Measurements from ENCODE around the gene WBP2NL.
"Not testable (repeated sequence)": the region's sequence is repeated elsewhere in the genome, so short reads cannot be mapped to it uniquely, and the experiment has no call there.

WBP2NL gene

DNA sequence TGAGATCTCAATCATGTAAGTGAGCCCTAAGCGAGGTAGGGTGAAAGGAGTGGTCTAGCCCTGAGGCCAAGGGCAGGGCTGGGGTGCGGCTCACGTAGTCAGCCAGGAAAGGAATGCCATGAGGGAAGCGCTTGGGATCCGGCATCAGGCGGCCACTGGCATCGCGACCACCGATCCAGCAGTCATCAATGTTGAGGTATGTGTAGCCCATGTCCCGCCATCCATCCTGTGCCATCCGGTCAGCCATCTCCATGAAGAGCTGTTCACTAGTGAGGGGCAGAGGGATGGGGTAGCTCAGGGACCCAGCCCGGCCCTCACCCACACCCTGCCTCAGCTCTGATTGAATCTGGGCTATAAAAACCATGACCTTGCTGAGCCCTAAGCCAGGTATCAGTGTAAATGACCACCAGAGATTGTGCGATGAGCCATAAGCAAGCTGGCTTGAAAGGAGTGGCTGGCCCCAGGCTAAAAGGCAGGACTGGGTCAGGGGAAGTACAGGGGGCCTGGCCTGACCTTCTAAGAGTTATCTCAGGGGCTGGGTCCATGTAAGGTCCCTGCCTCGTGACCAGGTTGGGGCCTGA is 69.2 kb downstream of the WBP2NL start:
- H3K4me1 ChIP-seq, result peaks cover 8% of the 10 kb centered on the region
- H2AFZ ChIP-seq, result no peak overlapping the region
- TF ChIP-seq, protein P1, sequence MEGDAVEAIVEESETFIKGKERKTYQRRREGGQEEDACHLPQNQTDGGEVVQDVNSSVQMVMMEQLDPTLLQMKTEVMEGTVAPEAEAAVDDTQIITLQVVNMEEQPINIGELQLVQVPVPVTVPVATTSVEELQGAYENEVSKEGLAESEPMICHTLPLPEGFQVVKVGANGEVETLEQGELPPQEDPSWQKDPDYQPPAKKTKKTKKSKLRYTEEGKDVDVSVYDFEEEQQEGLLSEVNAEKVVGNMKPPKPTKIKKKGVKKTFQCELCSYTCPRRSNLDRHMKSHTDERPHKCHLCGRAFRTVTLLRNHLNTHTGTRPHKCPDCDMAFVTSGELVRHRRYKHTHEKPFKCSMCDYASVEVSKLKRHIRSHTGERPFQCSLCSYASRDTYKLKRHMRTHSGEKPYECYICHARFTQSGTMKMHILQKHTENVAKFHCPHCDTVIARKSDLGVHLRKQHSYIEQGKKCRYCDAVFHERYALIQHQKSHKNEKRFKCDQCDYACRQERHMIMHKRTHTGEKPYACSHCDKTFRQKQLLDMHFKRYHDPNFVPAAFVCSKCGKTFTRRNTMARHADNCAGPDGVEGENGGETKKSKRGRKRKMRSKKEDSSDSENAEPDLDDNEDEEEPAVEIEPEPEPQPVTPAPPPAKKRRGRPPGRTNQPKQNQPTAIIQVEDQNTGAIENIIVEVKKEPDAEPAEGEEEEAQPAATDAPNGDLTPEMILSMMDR (IDR thresholded peaks at IDR 0.05), result no peak
- no peaks in the 10 kb centered on the region for H3K79me2 ChIP-seq
- no peaks in the 10 kb centered on the region for H3K36me3 ChIP-seq (ENCODE audit: control insufficient read depth, insufficient read depth, low read length)
- H3K27me3 ChIP-seq (ENCODE audit: control insufficient read depth, insufficient read depth, low read length), result no peaks in the 10 kb centered on the region
- H3K4me2 ChIP-seq (ENCODE audit: low read length), result no peak overlapping the region
- no peak overlapping the region for H3K9ac ChIP-seq
- H3K27ac ChIP-seq, result no peak overlapping the region
- no peak overlapping the region for H3K4me3 ChIP-seq (ENCODE audit: low read depth, low read length)
- no peaks in the 10 kb centered on the region for H3K9me3 ChIP-seq (ENCODE audit: control insufficient read depth, low read length)

DNA sequence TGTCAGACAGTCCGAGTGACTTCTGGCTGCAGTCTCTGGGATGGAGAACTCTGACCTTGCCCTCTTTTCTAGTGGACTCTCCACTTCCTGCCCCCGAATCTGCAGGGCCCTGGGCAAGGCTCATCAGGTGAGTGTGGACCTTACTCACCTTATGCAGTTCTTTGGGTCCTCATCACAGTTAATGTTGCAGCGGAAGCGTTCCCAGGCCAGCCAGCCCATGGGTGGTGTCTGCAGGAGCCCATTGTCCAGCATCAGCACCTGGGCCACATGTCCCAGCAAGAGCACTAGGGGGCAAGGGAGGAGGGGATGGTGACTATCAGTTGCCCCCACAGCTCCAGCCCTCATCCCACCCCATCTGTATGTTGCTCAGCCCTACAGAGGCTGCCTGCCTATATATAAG is 69.7 kb downstream of the WBP2NL start:
- no peak overlapping the region for H2AFZ ChIP-seq
- no peak overlapping the region for H3K9ac ChIP-seq
- peaks cover 8% of the 10 kb centered on the region for H3K4me1 ChIP-seq
- H3K79me2 ChIP-seq, result no peaks in the 10 kb centered on the region
- no peaks in the 10 kb centered on the region for H3K27me3 ChIP-seq (ENCODE audit: control insufficient read depth, insufficient read depth, low read length)
- TF ChIP-seq, protein P1 (IDR thresholded peaks at IDR 0.05), result no peak
- H3K4me2 ChIP-seq (ENCODE audit: low read length), result no peak overlapping the region
- no peak overlapping the region for H3K4me3 ChIP-seq (ENCODE audit: low read depth, low read length)
- no peaks in the 10 kb centered on the region for H3K9me3 ChIP-seq (ENCODE audit: control insufficient read depth, low read length)
- H3K36me3 ChIP-seq (ENCODE audit: control insufficient read depth, insufficient read depth, low read length), result no peaks in the 10 kb centered on the region
- H3K27ac ChIP-seq, result no peak overlapping the region

DNA sequence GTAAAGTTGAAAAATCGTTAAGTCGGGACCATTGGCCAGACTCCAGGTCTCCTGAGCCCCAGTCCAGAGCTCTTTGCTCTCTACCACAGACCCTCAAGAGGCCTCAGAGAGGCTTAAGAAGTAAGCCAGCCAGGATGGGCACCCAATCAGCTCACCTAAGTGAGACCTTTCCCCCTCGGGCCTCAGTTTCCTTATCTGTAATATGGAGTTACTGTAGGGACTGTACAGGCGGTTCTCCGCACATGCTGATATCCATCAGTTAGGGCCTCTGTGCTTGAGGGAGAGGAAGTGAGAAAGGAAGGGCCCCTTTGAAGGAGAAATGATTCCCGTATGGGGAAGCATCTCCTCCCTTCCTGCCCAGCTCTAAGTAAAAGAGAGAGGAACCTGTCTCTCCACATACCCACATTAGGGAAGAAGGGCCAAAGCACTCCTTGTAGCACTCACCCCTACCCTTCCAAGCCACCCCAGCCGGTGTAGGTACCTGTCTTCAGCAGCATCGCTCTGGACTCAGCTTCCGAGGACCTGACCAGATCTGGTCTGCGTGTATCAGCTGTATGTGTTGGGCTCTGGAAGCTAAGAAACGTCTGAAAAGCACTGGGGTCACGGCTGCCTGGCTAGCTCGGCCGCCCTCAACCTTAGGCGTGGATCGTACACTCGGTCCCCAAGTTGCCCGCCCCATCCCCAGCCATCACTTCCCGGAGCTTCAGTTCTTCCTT is 71.4 kb downstream of the WBP2NL start:
- peak overlapping the region; percentile 90 for H3K27ac ChIP-seq
- TF ChIP-seq, protein P1 (IDR thresholded peaks at IDR 0.05), result no peak
- H3K27me3 ChIP-seq (ENCODE audit: control insufficient read depth, insufficient read depth, low read length), result no peaks in the 10 kb centered on the region
- H2AFZ ChIP-seq, result peak overlapping the region; percentile 94
- H3K36me3 ChIP-seq (ENCODE audit: control insufficient read depth, insufficient read depth, low read length), result no peaks in the 10 kb centered on the region
- peaks cover 8% of the 10 kb centered on the region for H3K4me1 ChIP-seq
- H3K79me2 ChIP-seq, result no peaks in the 10 kb centered on the region
- peak overlapping the region; percentile 99 for H3K4me2 ChIP-seq (ENCODE audit: low read length)
- H3K9ac ChIP-seq, result no peak overlapping the region
- H3K4me3 ChIP-seq (ENCODE audit: low read depth, low read length), result peak overlapping the region; percentile 90
- no peaks in the 10 kb centered on the region for H3K9me3 ChIP-seq (ENCODE audit: control insufficient read depth, low read length)

DNA sequence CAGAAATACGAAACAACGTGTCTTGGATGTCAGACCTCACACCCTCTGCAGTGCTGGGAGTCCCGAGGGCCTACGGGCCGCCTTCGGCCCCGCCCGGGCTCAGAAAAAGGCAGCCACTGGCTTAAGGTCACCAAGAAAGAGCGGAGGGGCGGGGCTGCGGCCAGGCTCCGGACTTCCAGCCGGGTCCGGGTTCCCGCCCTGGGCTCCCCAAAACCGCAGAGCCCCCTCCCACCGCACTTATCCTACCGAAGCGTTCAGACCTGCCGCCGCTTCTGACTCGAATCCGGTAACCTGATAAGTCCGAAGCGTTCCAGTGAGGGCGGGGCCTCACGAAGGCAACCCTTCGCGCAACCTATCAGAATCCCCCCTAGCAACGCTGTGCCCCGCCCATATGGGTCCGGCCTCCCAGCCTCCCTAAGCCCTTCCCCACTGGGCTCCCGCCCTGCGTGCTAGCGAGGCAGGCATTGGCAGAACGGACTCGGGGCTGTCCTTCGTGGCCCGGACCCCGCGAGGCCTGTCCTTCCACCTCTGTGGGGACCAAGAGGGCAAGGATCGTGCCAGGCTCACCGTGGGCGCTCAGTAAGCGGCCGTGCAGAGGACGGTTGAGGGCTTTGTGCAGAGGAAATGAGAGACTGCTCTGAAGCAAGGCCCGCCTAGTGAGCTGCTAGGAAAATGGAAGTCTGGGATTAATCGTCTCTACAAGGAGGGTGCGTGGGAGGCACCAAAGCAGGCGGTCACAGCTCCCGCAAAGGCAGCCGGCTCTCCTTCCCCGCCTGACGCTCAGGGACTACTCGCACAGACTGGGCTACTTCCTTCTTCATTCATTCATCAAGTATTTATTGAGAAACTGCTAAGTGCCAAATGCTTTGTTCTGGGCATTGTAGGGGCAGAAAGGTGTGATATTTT is 72.2 kb downstream of the WBP2NL start, which contains the start of gene NAGA:
NAGA (minus strand) TSS at position 296 of the 906 bp plus-strand sequence. CDS start 515 bp downstream, outside the sequence.
- H3K9ac ChIP-seq, result no peak within 1 kb of the TSS
- peaks cover 8% of the 10 kb centered on the region for H3K4me1 ChIP-seq
- H3K27me3 ChIP-seq (ENCODE audit: control insufficient read depth, insufficient read depth, low read length), result no peaks in the 10 kb centered on the region
- no peaks in the 10 kb centered on the region for H3K79me2 ChIP-seq
- no peaks in the 10 kb centered on the region for H3K36me3 ChIP-seq (ENCODE audit: control insufficient read depth, insufficient read depth, low read length)
- peak within 1 kb of the TSS; percentile 94 for H2AFZ ChIP-seq
- H3K9me3 ChIP-seq (ENCODE audit: control insufficient read depth, low read length), result no peaks in the 10 kb centered on the region
- TF ChIP-seq, protein P1 (IDR thresholded peaks at IDR 0.05), result no peak
- peak within 1 kb of the TSS; percentile 90 for H3K4me3 ChIP-seq (ENCODE audit: low read depth, low read length)
- H3K27ac ChIP-seq, result peak within 1 kb of the TSS; percentile 90
- peak within 1 kb of the TSS; percentile 99 for H3K4me2 ChIP-seq (ENCODE audit: low read length)

DNA sequence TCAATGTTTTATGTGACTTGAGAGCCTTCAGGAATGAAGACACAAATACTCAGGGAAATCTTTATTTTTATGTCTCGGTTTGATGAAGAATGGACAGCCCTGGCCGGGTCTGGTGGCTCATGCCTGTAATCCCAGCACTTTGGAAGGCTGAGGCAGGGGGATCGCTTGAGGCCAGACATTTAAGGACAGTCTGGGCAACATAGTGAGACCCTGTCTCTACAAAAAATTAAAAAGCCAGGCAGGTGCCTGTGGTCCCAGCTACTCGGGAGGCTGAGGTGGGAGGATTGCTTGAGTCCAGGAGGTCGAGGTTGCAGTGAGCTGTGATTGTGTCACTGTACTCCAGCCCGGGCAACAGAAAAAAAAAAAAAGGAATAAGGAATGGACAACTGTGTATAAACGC is 72.9 kb downstream of the WBP2NL start:
- not testable (repeated sequence) for H3K36me3 ChIP-seq (ENCODE audit: control insufficient read depth, insufficient read depth, low read length); H3K27me3 ChIP-seq (ENCODE audit: control insufficient read depth, insufficient read depth, low read length); H3K79me2 ChIP-seq; H3K9ac ChIP-seq; H3K4me1 ChIP-seq; H3K9me3 ChIP-seq (ENCODE audit: control insufficient read depth, low read length)
- peak overlapping the region; percentile 90 for H3K27ac ChIP-seq
- peak overlapping the region; percentile 90 for H3K4me3 ChIP-seq (ENCODE audit: low read depth, low read length)
- H2AFZ ChIP-seq, result peak overlapping the region; percentile 94
- H3K4me2 ChIP-seq (ENCODE audit: low read length), result peak overlapping the region; percentile 99
